EH (cell line): ENCODE results near the gene HLA-F.

ENCODE experiments used
- DNase-seq: peaks from one replicate; pipeline ENCODE4 v3.0.0-alpha.2; 2015; ENCODE audit warnings: low read depth

HLA-F gene

DNA sequence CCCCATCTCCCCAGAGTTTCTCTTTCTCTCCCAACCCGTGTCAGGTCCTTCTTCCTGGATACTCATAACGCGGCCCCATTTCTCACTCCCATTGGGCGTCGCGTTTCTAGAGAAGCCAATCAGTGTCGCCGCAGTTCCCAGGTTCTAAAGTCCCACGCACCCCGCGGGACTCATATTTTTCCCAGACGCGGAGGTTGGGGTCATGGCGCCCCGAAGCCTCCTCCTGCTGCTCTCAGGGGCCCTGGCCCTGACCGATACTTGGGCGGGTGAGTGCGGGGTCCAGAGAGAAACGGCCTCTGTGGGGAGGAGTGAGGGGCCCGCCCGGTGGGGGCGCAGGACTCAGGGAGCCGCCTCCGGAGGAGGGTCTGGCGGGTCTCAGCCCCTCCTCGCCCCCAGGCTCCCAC lies at the start of gene HLA-F:
HLA-F (plus strand) TSS at position 173 of the 404 bp plus-strand sequence; CDS start at position 203, 30 bp downstream.
- peak; percentile 90 for DNase-seq

DNA sequence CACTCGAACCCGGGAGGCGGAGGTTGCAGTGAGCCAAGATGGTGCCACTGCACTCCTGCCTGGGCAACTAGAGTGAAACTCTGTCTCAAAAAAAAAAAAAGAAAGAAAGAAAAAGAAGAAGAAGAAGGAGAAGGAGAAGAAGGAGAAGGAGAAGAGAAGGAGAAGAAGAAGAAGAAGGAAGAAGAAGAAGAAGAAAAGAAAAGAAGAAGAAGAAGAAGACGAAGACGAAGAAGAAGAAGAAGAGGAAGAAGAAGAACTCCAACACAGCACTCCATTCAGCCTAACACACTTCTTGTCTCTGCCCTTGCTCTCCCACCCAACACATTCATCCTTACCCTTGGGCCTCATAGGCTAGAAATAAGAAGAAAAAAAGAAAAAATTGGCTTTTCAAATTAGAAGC lies 49.2 kb upstream of the HLA-F start:
- no peak for DNase-seq

GRCh38 chr6:29675561-29675960 lies 47.7 kb upstream of the HLA-F start:
- no peak for DNase-seq

- DNase-seq = peak; percentile 57
These were observed 46.1 kb upstream of the HLA-F start for GRCh38 chr6:29676981-29677601.

DNA sequence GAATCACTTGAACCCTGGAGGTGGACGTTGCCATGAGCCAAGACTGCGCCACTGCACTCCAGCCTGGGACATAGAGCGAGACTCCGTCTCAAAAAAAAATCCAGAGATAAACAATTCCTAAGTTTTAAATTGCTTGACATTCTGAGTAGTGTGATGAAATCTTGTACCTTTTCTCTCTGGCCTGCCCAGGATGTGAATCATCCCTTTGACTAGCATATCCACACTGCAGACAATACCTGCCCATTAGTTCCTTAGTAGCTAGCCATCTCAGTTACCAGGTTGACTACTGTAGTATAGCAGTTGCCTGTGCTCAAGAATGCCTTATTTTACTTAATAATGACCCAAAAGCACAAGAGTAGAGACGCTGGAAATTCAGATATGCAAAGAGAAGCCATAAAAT lies 45.1 kb upstream of the HLA-F start:
- DNase-seq = no peak

DNA sequence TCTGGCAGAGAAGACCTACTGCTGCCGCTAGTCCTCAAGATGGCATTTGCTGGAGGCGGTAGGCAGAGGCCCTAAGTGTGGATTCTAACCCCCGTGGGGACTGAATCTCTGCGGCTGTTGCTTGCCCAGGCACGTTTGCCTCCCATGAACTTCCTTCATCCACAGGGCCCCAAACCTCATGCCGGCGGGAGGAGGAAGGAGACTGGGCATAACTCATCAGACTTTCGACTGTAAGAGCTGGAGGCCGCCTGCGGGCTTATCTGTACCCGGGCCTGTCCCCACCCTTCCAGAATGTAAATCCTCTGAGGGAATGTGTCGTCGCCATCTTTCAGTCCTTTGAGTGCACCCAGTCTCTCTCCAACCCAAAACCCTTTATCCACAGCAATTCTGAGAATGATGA lies 43.3 kb upstream of the HLA-F start:
- no peak for DNase-seq

GRCh38 chr6:29680416-29680815 lies 42.8 kb upstream of the HLA-F start:
- no peak for DNase-seq

DNA sequence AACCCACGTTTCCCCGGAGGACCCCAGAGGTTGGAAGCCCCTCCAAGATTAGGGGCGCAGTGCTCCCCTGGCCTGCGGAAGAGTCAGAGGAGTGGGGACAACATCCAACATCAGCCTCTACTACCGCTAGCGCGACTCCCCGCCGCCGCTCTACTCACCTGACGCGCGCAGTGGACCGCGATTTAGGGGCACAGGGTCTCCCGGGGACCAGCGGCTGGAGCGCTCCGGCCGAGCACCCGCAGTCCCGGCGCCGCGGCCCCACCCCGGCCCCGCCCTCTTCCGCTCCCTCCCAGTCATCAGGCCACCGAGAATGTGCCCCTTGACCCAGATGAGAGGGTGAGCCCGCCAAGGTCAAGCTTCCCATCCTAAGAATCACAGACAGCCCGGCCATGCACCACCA lies 42.3 kb upstream of the HLA-F start, which contains the start of gene ZFP57:
ZFP57 (minus strand) TSS at position 249 of the 400 bp plus-strand sequence. CDS start 4,149 bp downstream, outside the sequence.
- no peak for DNase-seq

- no peak for DNase-seq
These were observed 41.4 kb upstream of the HLA-F start for GRCh38 chr6:29681811-29682210.

DNA sequence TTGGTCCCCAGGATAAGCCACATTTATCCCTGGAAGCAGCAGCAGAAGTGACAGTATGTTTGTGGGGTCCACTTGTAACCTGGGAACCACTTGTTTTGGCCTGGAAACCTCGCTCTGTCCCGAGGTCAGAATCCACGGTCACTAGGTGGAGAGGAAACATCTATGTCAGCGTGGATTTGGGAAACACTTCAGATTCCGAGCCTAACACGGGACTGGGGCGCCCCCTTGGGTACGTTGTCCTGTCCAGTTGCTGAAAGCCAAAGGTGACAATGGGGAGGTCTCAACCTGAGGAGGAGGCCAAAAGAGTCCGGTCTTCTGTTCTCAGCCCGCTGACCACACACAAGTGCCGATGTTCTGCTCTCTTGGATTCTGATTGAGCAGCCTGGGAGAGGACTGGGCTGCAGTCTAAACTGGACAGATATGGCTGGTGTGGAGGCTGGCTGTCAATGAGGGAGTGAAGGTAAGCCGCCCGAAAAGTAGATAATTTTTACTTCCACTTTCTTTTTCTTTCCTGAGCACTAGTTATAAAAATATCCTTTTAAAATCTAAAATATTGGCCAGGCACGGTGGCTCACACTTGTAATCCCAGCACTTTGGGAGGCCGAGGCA lies 37.4 kb upstream of the HLA-F start:
- peak; percentile 16 for DNase-seq

GRCh38 chr6:29694637-29695036 lies 28.6 kb upstream of the HLA-F start:
- DNase-seq = no peak

DNA sequence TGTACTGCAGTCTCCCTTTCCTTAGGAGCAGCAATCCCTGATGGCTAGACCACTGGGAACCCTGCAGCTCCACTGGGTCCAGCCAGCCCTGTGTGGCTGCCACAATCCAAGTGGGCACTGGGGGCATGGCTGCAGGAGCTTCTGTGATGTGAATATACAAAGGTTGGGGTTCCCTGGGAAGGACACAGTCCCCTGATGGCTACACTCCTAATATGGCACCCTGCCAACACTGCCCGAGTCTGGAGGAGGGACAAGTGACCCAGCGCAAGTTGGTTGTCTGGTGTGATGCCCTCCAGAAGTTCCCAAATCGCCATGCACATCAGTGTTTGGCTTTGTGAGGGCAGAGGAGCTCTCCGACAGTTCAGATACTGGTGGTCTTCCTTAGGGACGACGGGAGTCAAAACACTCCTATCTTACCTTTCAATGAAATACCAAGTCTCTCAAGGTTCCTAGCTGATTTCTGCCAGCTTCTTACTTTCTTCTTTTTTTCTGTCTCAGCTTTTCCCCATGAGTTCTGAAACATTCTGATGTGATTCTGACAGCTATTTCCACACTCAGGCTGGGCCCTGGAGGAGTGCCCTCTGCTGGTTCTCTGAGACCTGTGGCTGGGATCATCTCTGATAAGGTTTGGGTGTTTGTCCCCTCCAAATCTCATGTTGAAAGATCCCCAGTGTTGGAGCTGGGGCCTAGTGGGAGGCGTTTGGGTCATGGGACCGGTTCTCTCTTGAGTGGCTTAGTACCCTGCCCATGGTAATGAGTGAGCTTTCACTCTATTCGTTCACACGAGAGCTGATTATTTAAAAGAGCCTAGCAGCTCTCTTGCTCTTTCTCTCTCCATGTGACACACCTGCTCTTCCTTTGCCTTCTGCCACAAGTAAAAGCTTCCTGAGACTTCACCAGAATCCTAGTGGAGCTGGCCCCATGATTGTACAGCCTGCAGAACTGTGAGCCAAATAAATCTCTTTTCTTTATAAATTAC lies 26.8 kb upstream of the HLA-F start:
- peak; percentile 28 for DNase-seq

GRCh38 chr6:29702519-29703103 lies 20.6 kb upstream of the HLA-F start:
- peak; percentile 22 for DNase-seq

DNA sequence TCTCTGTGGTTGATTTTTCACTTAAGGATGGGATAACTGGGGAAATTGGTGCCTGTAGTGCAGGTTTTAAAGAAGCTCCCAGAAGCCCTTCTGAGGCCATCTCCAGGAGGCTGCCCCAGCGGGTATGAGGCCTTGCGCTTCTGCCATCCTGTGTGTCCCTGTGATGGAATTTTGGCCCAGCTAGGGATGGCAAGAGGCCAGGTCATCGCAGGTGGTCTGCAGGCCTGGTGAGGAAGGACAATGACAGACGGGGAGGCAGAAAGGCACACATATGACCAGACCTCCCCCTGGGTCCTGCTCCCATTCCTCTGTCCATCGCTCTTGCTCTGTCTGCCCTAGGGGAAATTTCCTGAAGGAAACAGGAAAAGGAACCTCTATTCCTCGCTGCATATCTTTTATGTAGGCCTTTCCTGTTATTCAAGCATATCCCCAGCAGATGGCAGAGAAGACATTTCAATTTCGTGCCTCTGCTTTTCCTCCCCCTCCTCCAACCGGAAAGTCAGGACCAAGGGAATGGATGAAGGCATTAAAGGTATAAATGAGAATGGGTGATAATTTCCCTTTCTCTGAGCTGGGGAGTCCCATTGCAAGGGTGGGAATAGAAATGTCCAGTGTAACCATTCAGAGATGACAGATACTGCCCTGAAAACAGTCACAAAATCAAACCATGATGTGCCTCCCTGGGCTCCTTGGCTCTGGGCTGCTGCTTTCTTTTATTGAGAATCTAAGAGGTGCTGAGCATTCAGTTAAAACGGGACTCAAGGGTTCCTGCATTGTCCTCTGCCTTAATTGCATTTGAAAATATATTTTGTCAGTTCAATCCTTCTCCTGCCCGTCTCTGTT lies 17.6 kb upstream of the HLA-F start:
- DNase-seq = peak; percentile 67

DNA sequence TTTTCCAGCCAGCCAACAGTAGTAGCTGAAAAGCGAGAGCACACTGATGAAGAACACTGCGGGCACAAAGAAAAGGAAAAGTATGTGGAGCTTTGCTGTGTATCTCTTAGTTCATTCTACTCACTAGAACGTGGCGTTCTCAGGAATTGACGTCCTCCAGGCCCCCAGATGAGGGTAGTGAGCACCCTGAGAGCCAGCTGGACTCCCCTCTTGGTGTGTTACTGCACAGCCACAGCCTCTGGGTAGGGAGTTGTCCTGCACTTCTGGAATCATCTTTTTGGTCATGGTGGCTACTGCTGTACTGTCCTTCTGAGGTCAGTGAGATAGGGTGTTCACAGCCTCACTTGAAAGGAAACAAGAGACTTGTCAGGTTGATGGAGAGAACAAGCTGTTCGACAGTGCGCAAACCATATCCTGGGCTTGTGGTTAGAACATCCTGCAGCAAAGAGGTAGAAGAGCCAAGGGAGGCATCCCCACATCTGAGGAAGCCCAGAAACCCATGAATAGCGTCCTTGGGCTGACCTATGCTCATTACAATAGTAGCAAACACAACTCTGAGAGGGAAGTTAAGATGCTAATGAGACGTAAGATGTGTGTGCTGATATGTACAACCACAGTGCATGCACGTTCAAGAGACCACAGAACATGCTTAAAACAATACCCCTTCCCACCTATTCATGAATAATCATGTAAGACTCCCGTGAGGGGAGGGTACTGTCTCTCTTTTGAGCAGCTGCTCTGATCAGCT lies 14.6 kb upstream of the HLA-F start:
- DNase-seq = no peak

- DNase-seq = no peak
These were observed 14.0 kb upstream of the HLA-F start for GRCh38 chr6:29709188-29709587.

DNA sequence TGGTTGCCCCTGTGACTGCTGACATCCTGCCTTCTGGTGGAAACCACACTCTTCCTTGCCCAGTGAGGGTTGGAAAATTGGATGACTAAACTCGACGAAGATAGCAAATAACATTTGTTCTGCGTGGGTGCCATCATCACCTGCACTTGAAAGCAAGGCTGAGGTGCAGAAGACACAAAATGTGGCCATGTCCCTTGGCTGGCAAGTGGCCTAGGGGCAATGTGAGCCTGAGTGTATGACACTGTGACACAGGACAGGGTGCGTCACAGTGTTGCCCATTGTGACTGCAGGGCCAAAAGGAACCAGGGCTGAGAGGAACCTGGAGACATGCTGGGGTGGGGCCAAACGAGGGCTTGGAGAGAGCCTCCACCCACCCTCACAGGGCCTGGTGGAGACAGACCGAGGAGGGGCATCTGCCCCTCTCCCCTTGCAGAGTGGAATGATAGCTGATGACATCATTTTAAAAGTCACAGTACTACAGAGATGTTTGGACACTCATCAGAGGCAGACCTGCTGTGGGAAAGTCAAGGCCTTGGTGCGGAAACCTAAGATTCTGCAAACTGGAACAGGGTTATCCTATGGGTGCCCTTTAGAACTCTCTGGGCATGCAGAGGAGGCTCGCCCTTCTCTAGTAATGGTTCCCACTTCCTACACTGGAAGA lies 12.8 kb upstream of the HLA-F start:
- no peak for DNase-seq

GRCh38 chr6:29720863-29721262 lies 2.4 kb upstream of the HLA-F start:
- DNase-seq = no peak

DNA sequence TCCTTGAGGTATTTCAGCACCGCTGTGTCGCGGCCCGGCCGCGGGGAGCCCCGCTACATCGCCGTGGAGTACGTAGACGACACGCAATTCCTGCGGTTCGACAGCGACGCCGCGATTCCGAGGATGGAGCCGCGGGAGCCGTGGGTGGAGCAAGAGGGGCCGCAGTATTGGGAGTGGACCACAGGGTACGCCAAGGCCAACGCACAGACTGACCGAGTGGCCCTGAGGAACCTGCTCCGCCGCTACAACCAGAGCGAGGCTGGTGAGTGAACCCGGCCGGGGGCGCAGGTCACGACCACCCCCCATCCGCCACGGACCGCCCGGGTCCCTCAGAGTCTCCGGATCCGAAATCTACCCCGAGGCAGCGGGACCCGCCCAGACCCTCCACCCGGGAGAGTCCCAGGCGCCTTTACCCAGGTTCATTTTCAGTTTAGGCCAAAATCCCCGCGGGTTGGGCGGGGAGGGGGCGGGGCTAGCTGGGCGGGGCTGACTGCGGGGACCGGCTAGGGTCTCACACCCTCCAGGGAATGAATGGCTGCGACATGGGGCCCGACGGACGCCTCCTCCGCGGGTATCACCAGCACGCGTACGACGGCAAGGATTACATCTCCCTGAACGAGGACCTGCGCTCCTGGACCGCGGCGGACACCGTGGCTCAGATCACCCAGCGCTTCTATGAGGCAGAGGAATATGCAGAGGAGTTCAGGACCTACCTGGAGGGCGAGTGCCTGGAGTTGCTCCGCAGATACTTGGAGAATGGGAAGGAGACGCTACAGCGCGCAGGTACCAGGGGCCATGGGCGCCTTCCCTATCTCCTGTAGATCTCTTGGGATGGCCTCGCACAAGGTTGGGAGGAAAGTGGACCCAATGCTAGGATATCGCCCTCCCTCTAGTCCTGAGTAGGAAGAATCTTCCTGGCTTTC lies 693 bp downstream of the HLA-F start:
- DNase-seq = peak; percentile 29
